Measurements from ENCODE around the gene CCNG1. TPM values are rescaled to one million over a fixed set of nuclear protein-coding genes. Genes with fewer than 3 reads are reported as not detected.

Gene CCNG1
- total RNA-seq, 1 experiment from 2014 or later = 117 TPM

DNA sequence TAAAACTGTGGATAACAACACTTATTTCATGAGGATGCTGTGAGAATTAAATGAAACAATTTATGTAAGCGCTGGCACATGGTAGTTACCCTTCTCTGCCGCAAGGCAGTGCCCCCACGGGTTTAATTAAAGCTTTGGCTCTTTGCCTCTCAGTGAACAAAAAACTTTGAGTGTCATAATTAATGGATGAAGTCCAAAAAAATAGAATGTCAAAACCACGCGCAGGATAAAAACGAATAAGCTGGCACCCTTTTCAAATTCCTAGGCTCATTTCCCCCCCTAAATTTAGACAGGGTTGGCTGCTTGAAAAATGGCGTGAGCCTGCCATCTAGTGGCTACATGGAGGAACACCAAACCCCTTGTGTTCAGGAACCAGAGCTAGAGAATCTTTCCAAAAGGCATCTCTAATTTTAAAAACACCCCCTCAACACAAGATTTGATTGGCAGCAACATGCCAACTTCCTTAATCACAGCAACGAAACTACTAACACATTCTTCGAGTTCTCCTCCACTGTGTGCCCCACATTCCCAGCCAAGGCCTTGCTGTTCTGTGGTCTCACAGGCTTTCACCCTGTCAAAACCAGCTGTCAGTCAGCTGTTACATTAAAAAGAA, 29.0 kb upstream of the CCNG1 start:
- CTCF ChIA-PET = interaction anchor here (0.6 to 1.1 kb wide), 2 partner anchors 9 to 117 kb away, joined by 3 to 5 read pairs; no protein-coding TSS in a partner anchor
- no peak for TF ChIP-seq POLR2AphosphoS5 (IDR thresholded peaks at IDR 0.05; ENCODE audit: low read depth, low read length)
- TF ChIP-seq, protein P1, sequence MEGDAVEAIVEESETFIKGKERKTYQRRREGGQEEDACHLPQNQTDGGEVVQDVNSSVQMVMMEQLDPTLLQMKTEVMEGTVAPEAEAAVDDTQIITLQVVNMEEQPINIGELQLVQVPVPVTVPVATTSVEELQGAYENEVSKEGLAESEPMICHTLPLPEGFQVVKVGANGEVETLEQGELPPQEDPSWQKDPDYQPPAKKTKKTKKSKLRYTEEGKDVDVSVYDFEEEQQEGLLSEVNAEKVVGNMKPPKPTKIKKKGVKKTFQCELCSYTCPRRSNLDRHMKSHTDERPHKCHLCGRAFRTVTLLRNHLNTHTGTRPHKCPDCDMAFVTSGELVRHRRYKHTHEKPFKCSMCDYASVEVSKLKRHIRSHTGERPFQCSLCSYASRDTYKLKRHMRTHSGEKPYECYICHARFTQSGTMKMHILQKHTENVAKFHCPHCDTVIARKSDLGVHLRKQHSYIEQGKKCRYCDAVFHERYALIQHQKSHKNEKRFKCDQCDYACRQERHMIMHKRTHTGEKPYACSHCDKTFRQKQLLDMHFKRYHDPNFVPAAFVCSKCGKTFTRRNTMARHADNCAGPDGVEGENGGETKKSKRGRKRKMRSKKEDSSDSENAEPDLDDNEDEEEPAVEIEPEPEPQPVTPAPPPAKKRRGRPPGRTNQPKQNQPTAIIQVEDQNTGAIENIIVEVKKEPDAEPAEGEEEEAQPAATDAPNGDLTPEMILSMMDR (IDR thresholded peaks at IDR 0.05) = peak; percentile 90
- TF ChIP-seq, protein P2, sequence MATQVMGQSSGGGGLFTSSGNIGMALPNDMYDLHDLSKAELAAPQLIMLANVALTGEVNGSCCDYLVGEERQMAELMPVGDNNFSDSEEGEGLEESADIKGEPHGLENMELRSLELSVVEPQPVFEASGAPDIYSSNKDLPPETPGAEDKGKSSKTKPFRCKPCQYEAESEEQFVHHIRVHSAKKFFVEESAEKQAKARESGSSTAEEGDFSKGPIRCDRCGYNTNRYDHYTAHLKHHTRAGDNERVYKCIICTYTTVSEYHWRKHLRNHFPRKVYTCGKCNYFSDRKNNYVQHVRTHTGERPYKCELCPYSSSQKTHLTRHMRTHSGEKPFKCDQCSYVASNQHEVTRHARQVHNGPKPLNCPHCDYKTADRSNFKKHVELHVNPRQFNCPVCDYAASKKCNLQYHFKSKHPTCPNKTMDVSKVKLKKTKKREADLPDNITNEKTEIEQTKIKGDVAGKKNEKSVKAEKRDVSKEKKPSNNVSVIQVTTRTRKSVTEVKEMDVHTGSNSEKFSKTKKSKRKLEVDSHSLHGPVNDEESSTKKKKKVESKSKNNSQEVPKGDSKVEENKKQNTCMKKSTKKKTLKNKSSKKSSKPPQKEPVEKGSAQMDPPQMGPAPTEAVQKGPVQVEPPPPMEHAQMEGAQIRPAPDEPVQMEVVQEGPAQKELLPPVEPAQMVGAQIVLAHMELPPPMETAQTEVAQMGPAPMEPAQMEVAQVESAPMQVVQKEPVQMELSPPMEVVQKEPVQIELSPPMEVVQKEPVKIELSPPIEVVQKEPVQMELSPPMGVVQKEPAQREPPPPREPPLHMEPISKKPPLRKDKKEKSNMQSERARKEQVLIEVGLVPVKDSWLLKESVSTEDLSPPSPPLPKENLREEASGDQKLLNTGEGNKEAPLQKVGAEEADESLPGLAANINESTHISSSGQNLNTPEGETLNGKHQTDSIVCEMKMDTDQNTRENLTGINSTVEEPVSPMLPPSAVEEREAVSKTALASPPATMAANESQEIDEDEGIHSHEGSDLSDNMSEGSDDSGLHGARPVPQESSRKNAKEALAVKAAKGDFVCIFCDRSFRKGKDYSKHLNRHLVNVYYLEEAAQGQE (IDR thresholded peaks at IDR 0.05; ENCODE audit: insufficient read depth in 1 of 2, low read depth in 2 of 2, low read length in 1 of 2) = no peak
- Histone ChIP-seq H3K9me3 (ENCODE audit: control insufficient read depth, insufficient read depth, low read depth, low read length) (no peaks in the 10 kb centered on the region), H3K27ac (ENCODE audit: low read length) (no peak overlapping the region), H3K4me3 (ENCODE audit: low read depth in 2 of 2, low read length in 2 of 2) (no peak overlapping the region), H3K36me3 (ENCODE audit: control insufficient read depth, insufficient read depth, low read length) (no peaks in the 10 kb centered on the region), H3K4me1 (ENCODE audit: control insufficient read depth, insufficient read depth, low read length) (peaks cover 6% of the 10 kb centered on the region; the same call in 1 of the 2 replicates), H3K27me3 (ENCODE audit: control insufficient read depth, insufficient read depth, low read length) (no peaks in the 10 kb centered on the region)
- peak; percentile 28 for DNase-seq (ENCODE audit: low read depth, low spot score)
- BruUV-seq (replicated peaks) = no TSS peak
- POLR2A ChIA-PET = interaction anchor here (0.9 kb wide), 1 partner anchor 52 kb away, joined by 4 read pairs; the partner anchor contains the start of genes HMMR and NUDCD2
- in situ Hi-C loops (cut with HindIII; ENCODE audit: low pct_unique_long_range_greater_than_20kb, low sequenced_read_pairs) (no loop called here), intact Hi-C loops (cut with micrococcal nuclease; ENCODE audit: unreplicated experiment) (loop anchor here (5.0 to 10.0 kb wide), 2 partner anchors 1554 to 1866 kb away; no protein-coding TSS in a partner anchor)
- ATAC-seq = peak; percentile 96

DNA sequence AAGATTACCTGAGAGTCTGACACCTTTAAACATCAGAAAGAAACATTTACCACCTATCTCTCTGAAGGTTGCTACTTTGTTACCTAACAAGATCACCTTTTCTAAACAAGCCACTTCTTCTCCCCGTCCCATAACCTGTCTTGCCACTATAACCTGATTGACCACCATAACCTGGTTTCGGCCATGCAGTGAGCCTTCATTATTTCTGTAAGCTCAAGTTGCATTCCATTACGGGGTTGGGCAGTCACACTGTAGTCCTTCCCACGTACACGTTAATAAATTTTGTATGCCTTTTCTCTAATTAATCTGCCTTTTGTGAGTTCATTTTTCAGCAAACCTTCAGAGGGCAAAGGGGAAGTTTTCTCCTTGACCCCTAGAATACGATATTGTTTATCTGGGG, 28.0 kb upstream of the CCNG1 start:
- in situ Hi-C loops (cut with HindIII; ENCODE audit: low pct_unique_long_range_greater_than_20kb, low sequenced_read_pairs) = no loop called here
- DNase-seq (ENCODE audit: low read depth, low spot score) = no peak
- BruUV-seq (replicated peaks) = no TSS peak

More for the DNA sequence above, 28.0 kb upstream of the CCNG1 start:
- Histone ChIP-seq H3K9me3 (ENCODE audit: control insufficient read depth, insufficient read depth, low read depth, low read length) (no peaks in the 10 kb centered on the region), H3K27me3 (ENCODE audit: control insufficient read depth, insufficient read depth, low read length) (no peaks in the 10 kb centered on the region), H3K4me1 (ENCODE audit: control insufficient read depth, insufficient read depth, low read length) (peaks cover 6% of the 10 kb centered on the region; the same call in 1 of the 2 replicates), H3K36me3 (ENCODE audit: control insufficient read depth, insufficient read depth, low read length) (no peaks in the 10 kb centered on the region), H3K27ac (ENCODE audit: low read length) (no peak overlapping the region), H3K4me3 (ENCODE audit: low read depth in 2 of 2, low read length in 2 of 2) (no peak overlapping the region)
- intact Hi-C loops (cut with micrococcal nuclease; ENCODE audit: unreplicated experiment) = loop anchor here (5.0 to 10.0 kb wide), 2 partner anchors 1555 to 1867 kb away; no protein-coding TSS in a partner anchor
- no peak for ATAC-seq
- ChIA-PET POLR2A (no interaction called here), CTCF (interaction anchor here (1.1 kb wide), 1 partner anchor 10 kb away, joined by 5 read pairs; no protein-coding TSS in a partner anchor)
- TF ChIP-seq, protein P1 (IDR thresholded peaks at IDR 0.05) = no peak
- TF ChIP-seq, protein P2 (IDR thresholded peaks at IDR 0.05; ENCODE audit: insufficient read depth in 1 of 2, low read depth in 2 of 2, low read length in 1 of 2) = no peak
- TF ChIP-seq POLR2AphosphoS5 (IDR thresholded peaks at IDR 0.05; ENCODE audit: low read depth, low read length) = no peak
- no peak for TF ChIP-seq SIN3A (IDR thresholded peaks at IDR 0.05; ENCODE audit: borderline replicate concordance, insufficient read depth, low read depth, low read length)
- no peak for TF ChIP-seq TCF7L2 (IDR thresholded peaks at IDR 0.05; ENCODE audit: low read depth, low read length)

All from Panc1 (cell line).